IMR-90 (cell line): ENCODE data around the gene GDF9. TPM values are rescaled to one million over a fixed set of nuclear protein-coding genes. Genes with fewer than 3 reads are reported as not detected.
A peak's percentile ranks its signal among the peaks of the same experiment; 100 is the strongest.

Experiments
- ATAC-seq: fragments of 200-7000 bp; cut with Tn5 transposase; 2 replicates; pipeline ENCODE4 v1.9.1; 2020; ENCODE audit warnings: low read depth, mild to moderate bottlenecking, moderate library complexity
- BruUV-seq: library from RNA; stranded (reverse); fragments of 400-500 nt; replicated peaks from 2 replicates; lab custom pipeline; 2021; lab: Mats Ljungman, UMichigan
- CTCF ChIA-PET: fragments of 300-600 bp; formaldehyde crosslinking; extraction: SDS; loops from one replicate; lab custom pipeline; 2021; ENCODE audit warnings: antibody characterized with exemption; lab: Yijun Ruan, JAX
- POLR2A ChIA-PET: fragments of 300-600 bp; sonication (Branson Sonifier 250); formaldehyde crosslinking; loops from one replicate; lab custom pipeline; 2022; ENCODE audit warnings: antibody characterized with exemption; ENCODE audit not compliant: unreplicated experiment; lab: Charles Lee
- DNase-seq: peaks from one replicate; pipeline ENCODE4 v3.0.0; 2013
- H2AFZ ChIP-seq: replicated peaks from 2 replicates; pipeline ENCODE3; 2013; ENCODE audit warnings: low read length, mild to moderate bottlenecking; ENCODE audit not compliant: poor library complexity
- H2AK5ac ChIP-seq: 2 replicates; pipeline ENCODE4 v1.6.1; 2013; ENCODE audit warnings: low read depth, low read length, inconsistent platforms
- H2AK9ac ChIP-seq: replicated peaks from 2 replicates; pipeline ENCODE3; 2013; ENCODE audit warnings: mild to moderate bottlenecking, low read depth, low read length, moderate library complexity; ENCODE audit not compliant: poor library complexity
- H2BK120ac ChIP-seq: 2 replicates; pipeline ENCODE4 v1.6.1; 2013; ENCODE audit warnings: low read depth, low read length, inconsistent platforms
- H2BK15ac ChIP-seq: 3 replicates; pipeline ENCODE4 v1.6.1; 2013; ENCODE audit warnings: low read depth, low read length, inconsistent platforms
- H2BK20ac ChIP-seq: 2 replicates; pipeline ENCODE4 v1.6.1; 2013; ENCODE audit warnings: low read depth, mild to moderate bottlenecking, inconsistent platforms, low read length, moderate library complexity
- H2BK5ac ChIP-seq: 2 replicates; pipeline ENCODE4 v1.6.1; 2013; ENCODE audit warnings: mild to moderate bottlenecking, low read depth, low read length, inconsistent platforms; ENCODE audit not compliant: poor library complexity, severe bottlenecking
- H3K14ac ChIP-seq: replicated peaks from 2 replicates; pipeline ENCODE4 v1.6.1; 2013; ENCODE audit warnings: low read depth, low read length, inconsistent platforms
- H3K18ac ChIP-seq: 2 replicates; pipeline ENCODE4 v1.6.1; 2013; ENCODE audit warnings: low read depth, low read length, control low read depth
- H3K23ac ChIP-seq: 2 replicates; pipeline ENCODE4 v1.6.1; 2013; ENCODE audit warnings: low read depth, low read length, inconsistent platforms
- H3K27ac ChIP-seq: 2 replicates; pipeline ENCODE4 v1.5.1; 2013; ENCODE audit warnings: mild to moderate bottlenecking, control low read depth, low read length; ENCODE audit not compliant: insufficient read depth
- H3K27me3 ChIP-seq: 2 replicates; pipeline ENCODE4 v1.6.1; 2013; ENCODE audit warnings: low read length; ENCODE audit not compliant: control insufficient read depth, insufficient read depth
- H3K36me3 ChIP-seq: 2 replicates; pipeline ENCODE4 v1.6.1; 2013; ENCODE audit warnings: low read length, mixed read lengths; ENCODE audit not compliant: control insufficient read depth, insufficient read depth
- H3K4ac ChIP-seq: 2 replicates; pipeline ENCODE4 v1.6.1; 2013; ENCODE audit warnings: low read depth, low read length, inconsistent platforms
- H3K4me1 ChIP-seq: 2 replicates; pipeline ENCODE4 v1.6.1; 2013; ENCODE audit warnings: low read length, mixed read lengths; ENCODE audit not compliant: control insufficient read depth, insufficient read depth
- H3K4me2 ChIP-seq: 2 replicates; pipeline ENCODE4 v1.6.1; 2013; ENCODE audit warnings: low read depth, mild to moderate bottlenecking, control low read depth, low read length, moderate library complexity
- H3K4me3 ChIP-seq: 2 replicates; pipeline ENCODE4 v1.5.1; 2013; ENCODE audit warnings: low read depth, mild to moderate bottlenecking, control low read depth, low read length, moderate library complexity; ENCODE audit not compliant: insufficient read depth
- H3K56ac ChIP-seq: 2 replicates; pipeline ENCODE4 v1.6.1; 2013; ENCODE audit warnings: low read length, inconsistent platforms; ENCODE audit not compliant: insufficient read depth; ENCODE audit errors: extremely low read depth
- H3K79me1 ChIP-seq, 2 experiments: 2 replicates each; pipeline ENCODE4 v1.6.1; 2013; ENCODE audit warnings: low read length in 2 of 2, inconsistent platforms in 1 of 2, low read depth in 1 of 2
- H3K9ac ChIP-seq: 2 replicates; pipeline ENCODE4 v1.6.1; 2013; ENCODE audit warnings: low read depth, low read length, control low read depth
- H3K9me1 ChIP-seq: 2 replicates; pipeline ENCODE4 v1.6.1; 2013; ENCODE audit warnings: low read length, inconsistent platforms; ENCODE audit not compliant: insufficient read depth
- H3K9me3 ChIP-seq: 2 replicates; pipeline ENCODE4 v1.6.1; 2013; ENCODE audit warnings: low read length; ENCODE audit not compliant: control insufficient read depth, insufficient read depth
- H4K20me1 ChIP-seq: 2 replicates; pipeline ENCODE4 v1.6.1; 2013; ENCODE audit warnings: low read length, inconsistent platforms; ENCODE audit not compliant: insufficient read depth
- H4K5ac ChIP-seq: 2 replicates; pipeline ENCODE4 v1.6.1; 2013; ENCODE audit warnings: mild to moderate bottlenecking, low read depth, low read length, control low read depth
- H4K8ac ChIP-seq, 2 experiments: 2 replicates each; pipeline ENCODE4 v1.6.1; 2013; ENCODE audit warnings: low read depth in 2 of 2, low read length in 2 of 2, control low read depth in 1 of 2, inconsistent platforms in 1 of 2
- H4K91ac ChIP-seq: 2 replicates; pipeline ENCODE4 v1.6.1; 2013; ENCODE audit warnings: low read depth, low read length, inconsistent platforms; ENCODE audit not compliant: insufficient read depth
- BHLHE40 ChIP-seq: fragments of 150-350 bp; IDR thresholded peaks from 2 replicates; pipeline ENCODE4 v1.6.1; 2016; ENCODE audit warnings: mild to moderate bottlenecking, low read depth, low read length
- CTCF ChIP-seq: conservative IDR thresholded peaks from 2 replicates; pipeline ENCODE4 v1.5.1; 2012; ENCODE audit warnings: mild to moderate bottlenecking, low read depth, low read length, improper control_type of control experiment
- MAFK ChIP-seq: IDR thresholded peaks from 2 replicates; pipeline ENCODE4 v1.6.1; 2012; ENCODE audit warnings: low read depth, low read length, improper control_type of control experiment
- NFE2L2 ChIP-seq: fragments of 150-350 bp; IDR thresholded peaks from 2 replicates; pipeline ENCODE4 v1.6.1; 2016; ENCODE audit warnings: low read depth, mild to moderate bottlenecking, low read length
- RAD21 ChIP-seq: IDR thresholded peaks from 2 replicates; pipeline ENCODE4 v1.6.1; 2012; ENCODE audit warnings: low read length, improper control_type of control experiment
- RCOR1 ChIP-seq: IDR thresholded peaks from 2 replicates; pipeline ENCODE4 v1.6.1; 2012; ENCODE audit warnings: mild to moderate bottlenecking, low read length, improper control_type of control experiment; ENCODE audit not compliant: insufficient replicate concordance
- RFX5 ChIP-seq: IDR thresholded peaks from 2 replicates; pipeline ENCODE4 v1.8.0; 2012; ENCODE audit warnings: low read depth, mild to moderate bottlenecking, low read length, moderate library complexity
- SMC3 ChIP-seq: fragments of 150-350 bp; IDR thresholded peaks from 2 replicates; pipeline ENCODE4 v1.6.1; 2016; ENCODE audit warnings: low read depth, mild to moderate bottlenecking, antibody characterized with exemption, low read length, moderate library complexity
- WGBS, 2 experiments: methylation state at CpG; one replicate each; pipeline versions ENCODE4 v1.1.5 to v1.1.7; 2013; ENCODE audit warnings: missing lambda C conversion rate in 2 of 2; ENCODE audit not compliant: insufficient read length in 1 of 2; ENCODE audit errors: extremely low coverage in 2 of 2; 5-methylcytosine and 5-hydroxymethylcytosine counted together
- dilution Hi-C: fragments of 300-500 bp; cut with HindIII; formaldehyde crosslinking; loops from one replicate; pipeline ENCODE4 v1.14.3; 2018; ENCODE audit warnings: low sequenced_read_pairs; ENCODE audit not compliant: unreplicated experiment
- in situ Hi-C: fragments of 300-500 bp; cut with MboI; formaldehyde crosslinking; loops from 3 replicates; pipeline ENCODE4 v1.14.3; 2019; ENCODE audit warnings: low sequenced_read_pairs, inconsistent platforms, mixed read lengths
- intact Hi-C: fragments of 100-400 bp; cut with micrococcal nuclease; formaldehyde crosslinking; loops from 2 replicates; pipeline ENCODE4 v1.10.0; 2022
- polyA plus RNA-seq, 3 experiments: library from polyadenylated mRNA; depleted of rRNA; stranded (reverse); fragments of >200 nt; gene quantifications; 2 replicates each; pipeline ENCODE4 v1.2.3, GENCODE V29; 2012; ENCODE audit warnings: low replicate concordance in 1 of 3
- total RNA-seq: library from RNA; depleted of rRNA; stranded (reverse); fragments of >200 nt; gene quantifications from 2 replicates; pipeline ENCODE4 v1.2.3, GENCODE V29; 2012

The GDF9 gene
- total and polyA plus RNA-seq, 2 of the 4 experiments (the other 2 are of a cell fraction): 0.18 to 0.21 TPM

DNA sequence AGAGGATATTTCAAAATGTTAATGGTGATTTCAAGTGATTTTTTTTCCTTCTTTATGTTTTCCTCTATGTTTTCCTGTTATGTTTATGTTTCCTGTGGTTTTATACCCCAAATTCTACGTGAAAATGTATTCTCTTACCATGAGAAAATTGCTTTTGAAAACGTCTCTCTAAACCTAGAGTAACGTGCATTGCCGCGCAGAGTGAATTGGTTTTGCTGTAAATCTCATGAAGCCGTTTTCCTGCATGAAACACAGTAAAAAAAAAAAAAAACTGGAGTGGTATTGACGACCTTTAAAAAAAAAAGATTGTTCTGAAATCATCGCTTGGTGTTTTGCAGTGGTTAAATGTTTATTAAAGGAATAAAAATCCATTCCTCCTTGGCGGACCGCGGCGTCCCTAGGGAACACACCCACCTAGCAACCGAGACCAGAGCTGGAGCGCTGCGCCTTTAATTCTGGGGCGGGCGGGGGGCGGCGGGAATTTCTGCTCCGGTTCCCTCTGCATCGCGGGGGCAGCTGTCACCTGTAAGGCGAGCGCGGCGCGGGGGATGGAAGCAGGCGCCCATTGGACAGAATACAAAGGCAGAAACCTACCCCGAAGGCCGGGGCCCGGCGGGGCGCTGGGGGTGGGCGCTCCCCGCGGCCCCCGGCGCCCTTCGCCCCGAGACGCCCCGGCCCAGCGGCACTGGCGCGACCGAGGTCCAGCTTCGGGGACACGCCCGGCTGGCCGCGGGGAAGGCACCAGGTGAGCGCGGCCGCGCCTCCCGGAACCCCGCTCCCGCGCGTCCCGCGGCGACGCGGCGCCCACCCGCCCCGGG is 53.3 kb downstream of the GDF9 start, which contains the start of gene SOWAHA:
SOWAHA (plus strand) TSS at position 522 of the 818 bp plus-strand sequence. CDS start 320 bp downstream, outside the sequence.
- no peak within 1 kb of the TSS for H2BK20ac ChIP-seq
- H4K91ac ChIP-seq: no peak within 1 kb of the TSS
- no peak within 1 kb of the TSS for H2AK9ac ChIP-seq
- peak within 1 kb of the TSS; percentile 89 for H2AFZ ChIP-seq
- H4K5ac ChIP-seq: no peak within 1 kb of the TSS
- no peak for DNase-seq
- CTCF ChIA-PET: interaction anchor here (1.3 kb wide), 1 partner anchor 38 kb away, joined by 4 read pairs; no protein-coding TSS in a partner anchor
- H3K4me3 ChIP-seq: peak within 1 kb of the TSS; percentile 32
- intact Hi-C loops (no loop called here), in situ Hi-C loops (no loop called here), dilution Hi-C loops (no loop called here)
- H3K36me3 ChIP-seq: no peaks in the 10 kb centered on the region
- H3K56ac ChIP-seq: no peak within 1 kb of the TSS
- no peak within 1 kb of the TSS for H2BK5ac ChIP-seq
- no peak for TF ChIP-seq MAFK
- TF ChIP-seq SMC3: no peak
- no peak for TF ChIP-seq NFE2L2
- TF ChIP-seq RCOR1: no peak
- TF ChIP-seq RAD21: no peak
- no peak for TF ChIP-seq RFX5
- no peak for TF ChIP-seq BHLHE40
- TF ChIP-seq CTCF: no peak
- no peak within 1 kb of the TSS for H3K27ac ChIP-seq
- 0 out of 2 replicates have a peak, but pooled peaks have one; percentile 13 for ATAC-seq
- no peak within 1 kb of the TSS for H3K9ac ChIP-seq
- 2% methylated on average over 35 of the region's 68 CpGs; no CpG with 5 or more reads in 1 of the 2 experiments for WGBS, 2 experiments
- H3K79me1 ChIP-seq: no peaks in the 10 kb centered on the region
- H4K8ac ChIP-seq: no peak within 1 kb of the TSS
- no peaks in the 10 kb centered on the region for H4K20me1 ChIP-seq
- H3K4ac ChIP-seq: no peak within 1 kb of the TSS
- BruUV-seq: no TSS peak
- no peak within 1 kb of the TSS for H3K18ac ChIP-seq
- no peaks in the 10 kb centered on the region for H3K9me1 ChIP-seq
- H2BK120ac ChIP-seq: no peak within 1 kb of the TSS
- H3K23ac ChIP-seq: 0 out of 2 replicates have a peak within 1 kb of the TSS, but pooled peaks have one; percentile 31
- POLR2A ChIA-PET: no interaction called here
- H2AK5ac ChIP-seq: no peak within 1 kb of the TSS
- no peak within 1 kb of the TSS for H2BK15ac ChIP-seq
- no peak within 1 kb of the TSS for H3K14ac ChIP-seq
- H3K4me1 ChIP-seq: peaks cover 7% of the 10 kb centered on the region
- peak within 1 kb of the TSS; percentile 77; the same call in 1 of the 2 replicates for H3K4me2 ChIP-seq
- H3K9me3 ChIP-seq: no peaks in the 10 kb centered on the region
- H3K27me3 ChIP-seq: peaks cover 37% of the 10 kb centered on the region
